ENCODE data around the gene IL20.

The IL20 gene, protein sequence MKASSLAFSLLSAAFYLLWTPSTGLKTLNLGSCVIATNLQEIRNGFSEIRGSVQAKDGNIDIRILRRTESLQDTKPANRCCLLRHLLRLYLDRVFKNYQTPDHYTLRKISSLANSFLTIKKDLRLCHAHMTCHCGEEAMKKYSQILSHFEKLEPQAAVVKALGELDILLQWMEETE
- 0 to 0.67 (median 0) reads per million in 17 experiments for total RNA-seq

DNA sequence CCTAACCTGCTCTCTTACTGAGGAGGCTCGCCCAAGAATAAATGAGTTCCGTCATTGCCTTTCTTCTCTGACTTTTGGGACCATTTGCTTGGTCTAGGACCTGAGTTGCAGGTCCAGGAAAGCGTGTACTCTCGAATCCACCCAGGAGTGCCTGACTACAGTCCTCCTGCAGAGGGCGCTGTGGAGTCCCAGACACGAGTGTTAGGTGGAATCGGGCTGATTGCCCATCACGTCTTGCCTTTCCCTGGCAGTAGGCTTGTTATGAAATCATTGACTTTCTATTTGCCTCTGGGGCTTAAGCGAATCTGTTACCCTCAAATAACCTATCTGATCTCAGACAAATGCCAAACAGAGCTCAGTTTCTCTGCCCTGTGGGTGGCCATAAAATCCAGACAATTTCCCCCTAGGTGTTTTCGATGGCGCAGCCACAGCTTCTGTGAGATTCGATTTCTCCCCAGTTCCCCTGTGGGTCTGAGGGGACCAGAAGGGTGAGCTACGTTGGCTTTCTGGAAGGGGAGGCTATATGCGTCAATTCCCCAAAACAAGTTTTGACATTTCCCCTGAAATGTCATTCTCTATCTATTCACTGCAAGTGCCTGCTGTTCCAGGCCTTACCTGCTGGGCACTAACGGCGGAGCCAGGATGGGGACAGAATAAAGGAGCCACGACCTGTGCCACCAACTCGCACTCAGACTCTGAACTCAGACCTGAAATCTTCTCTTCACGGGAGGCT lies at the start of gene IL20:
Gene IL20, plus strand, starts transcription at position 685 of the 733 bp plus-strand sequence. CDS start 230 bp downstream, outside the sequence.
- peak; percentile 76 to 87 (median 82) for DNase-seq

DNA sequence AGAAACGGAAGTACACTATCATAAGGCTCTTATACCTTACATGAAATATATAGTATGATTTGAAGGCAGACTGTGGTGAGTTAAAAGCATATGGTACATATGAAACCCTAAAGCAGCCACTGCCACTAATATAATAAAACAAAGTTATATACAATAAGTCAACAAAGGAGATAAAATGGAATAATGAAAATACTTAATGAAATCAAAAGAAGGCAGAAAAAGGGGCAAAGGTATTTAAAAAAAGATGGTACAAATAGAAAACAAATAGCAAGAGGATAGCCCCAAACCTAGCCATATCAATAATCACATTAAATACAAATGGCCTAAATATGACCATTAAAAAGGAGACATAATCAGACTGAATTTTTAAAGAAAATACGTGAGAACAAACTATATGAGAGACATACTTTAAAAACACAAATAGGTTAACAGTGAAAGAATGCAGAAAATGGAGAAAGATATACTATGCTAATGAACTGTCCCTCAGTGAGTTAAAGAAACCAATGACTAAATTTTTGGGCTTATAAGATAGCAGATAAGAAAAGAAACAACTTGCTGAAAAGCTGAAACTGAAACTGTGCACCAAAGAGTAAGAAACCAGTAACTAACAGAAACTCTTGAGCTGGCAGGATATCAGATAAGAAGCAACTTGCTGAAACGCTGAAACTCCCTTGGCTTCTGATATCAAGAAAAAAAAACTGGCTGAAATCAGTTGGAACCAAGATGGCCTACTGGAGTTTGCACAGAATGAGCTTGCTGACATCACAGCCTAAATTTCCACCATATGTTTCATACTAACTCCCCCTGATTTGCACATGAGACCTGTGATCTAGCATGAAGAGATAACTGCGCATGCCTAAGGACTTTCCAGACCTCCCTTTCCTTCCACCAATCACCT lies 48.8 kb upstream of the IL20 start:
- DNase-seq: no peak

GRCh38 chr1:206821493-206821892 lies 43.9 kb upstream of the IL20 start:
- DNase-seq: no peak

- no peak for DNase-seq
Observed at GRCh38 chr1:206823727-206824126, 41.7 kb upstream of the IL20 start.

GRCh38 chr1:206824331-206824730 lies 41.1 kb upstream of the IL20 start:
- DNase-seq: peak; percentile 44 to 79 (median 56)

- no peak for DNase-seq
Observed at GRCh38 chr1:206826394-206826793, 39.0 kb upstream of the IL20 start.

GRCh38 chr1:206828061-206828460 lies 37.4 kb upstream of the IL20 start:
- DNase-seq: no peak

DNA sequence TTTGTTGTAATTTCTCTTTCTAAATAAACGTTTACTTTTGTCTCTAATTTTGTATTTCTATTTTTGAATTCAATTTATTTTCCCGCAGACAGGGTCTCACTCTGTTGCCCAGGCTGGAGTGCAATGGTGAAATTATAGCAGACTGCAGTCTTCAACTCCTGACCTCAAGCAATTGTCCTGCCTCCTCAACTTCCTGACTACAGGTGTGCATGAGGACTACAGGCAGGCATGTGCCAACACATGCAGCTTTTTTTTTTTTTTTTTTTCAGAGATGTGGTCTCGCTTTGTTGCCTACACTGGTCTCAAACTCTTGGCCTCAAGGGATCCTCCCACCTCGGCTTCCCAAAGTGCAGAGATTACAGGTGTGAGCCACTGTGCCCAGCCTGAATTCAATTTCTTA lies 36.7 kb upstream of the IL20 start:
- no peak for DNase-seq

DNA sequence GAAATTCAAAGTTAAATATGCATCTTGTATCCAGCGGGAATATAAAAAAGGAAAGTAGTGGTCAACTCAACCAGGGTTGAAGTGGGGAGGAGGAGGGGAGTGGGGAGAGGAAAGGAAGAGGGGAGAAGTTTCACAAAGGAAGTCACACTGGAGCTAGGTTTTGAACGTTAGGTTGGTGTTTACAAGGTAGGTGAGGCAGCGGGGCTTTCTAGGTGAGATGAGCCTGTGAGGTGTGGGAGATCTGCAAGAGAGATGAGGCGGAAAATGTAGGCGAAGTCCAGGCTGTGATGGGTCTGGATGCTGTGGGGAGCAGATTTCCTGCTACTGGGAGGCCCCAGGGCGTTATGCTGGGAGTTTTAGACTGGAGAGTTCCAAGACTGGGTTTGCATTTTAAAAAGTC lies 36.1 kb upstream of the IL20 start:
- DNase-seq: no peak

DNA sequence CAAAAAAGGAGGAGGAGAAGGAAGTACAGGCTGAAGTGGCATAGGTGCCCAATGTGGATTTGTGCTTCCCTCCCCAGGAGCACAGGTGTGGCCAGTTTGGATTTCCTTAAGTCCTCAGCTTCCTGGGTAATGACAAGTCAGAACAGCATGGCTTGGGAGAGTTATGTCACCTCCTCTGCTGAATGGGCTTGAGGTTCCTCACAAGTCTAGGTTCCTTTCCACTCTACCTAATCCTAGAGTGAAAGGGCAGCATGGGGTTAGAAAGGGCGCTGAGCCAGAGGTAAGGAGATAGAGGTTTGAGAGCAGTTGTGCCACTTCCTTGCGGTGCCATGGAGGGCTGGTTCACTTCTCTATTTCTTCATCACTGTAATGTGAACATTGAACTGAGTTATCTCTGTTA lies 35.5 kb upstream of the IL20 start:
- DNase-seq: peak in 3 of 4 experiments; percentile 42 to 55 (median 43)

DNA sequence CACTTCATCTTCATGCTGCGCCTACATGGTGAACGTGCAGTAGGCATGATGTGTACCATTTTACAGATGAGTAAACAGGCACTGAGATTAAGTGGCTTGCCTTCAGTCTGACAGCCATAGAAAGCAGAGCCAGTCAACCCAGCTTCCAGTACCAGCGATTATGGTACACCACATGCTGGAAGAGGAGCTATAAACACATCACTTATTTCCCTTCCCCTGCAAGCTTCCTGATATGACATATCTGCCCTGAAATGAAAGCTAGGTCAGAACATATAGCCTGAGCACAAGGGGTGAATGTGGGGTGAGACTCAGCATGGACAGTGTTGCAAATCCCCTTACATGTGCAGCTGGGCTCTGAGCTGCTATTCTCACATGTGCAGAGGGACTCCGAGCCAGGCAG lies 33.8 kb upstream of the IL20 start:
- DNase-seq: peak in 2 of 4 experiments; percentile 28 to 32

DNA sequence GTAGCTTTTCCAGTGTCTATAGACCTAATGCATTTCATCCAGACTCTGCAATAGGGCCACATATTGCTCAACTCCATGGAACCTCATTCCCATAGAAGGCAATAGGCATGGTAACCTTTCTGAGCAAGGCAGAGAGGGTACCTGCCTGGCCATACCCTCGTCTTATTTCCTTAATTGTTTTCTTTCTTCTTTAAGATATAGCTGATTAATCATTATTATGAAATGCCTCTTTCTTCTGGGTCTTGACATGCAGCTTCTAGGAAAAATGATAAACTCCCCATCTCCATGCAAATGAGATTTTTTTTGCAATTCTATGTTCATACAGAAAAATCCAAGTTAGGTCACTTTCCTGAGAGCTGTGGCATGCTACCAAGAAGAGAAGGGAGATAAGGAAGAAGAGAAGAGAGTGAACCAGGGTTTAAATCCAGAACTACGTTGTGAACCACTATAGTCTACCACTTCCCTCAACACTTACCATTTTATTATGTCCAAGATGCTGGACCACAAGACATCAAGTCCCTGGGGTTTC lies 33.0 kb upstream of the IL20 start:
- peak in 1 of 4 experiments; percentile 28 for DNase-seq

DNA sequence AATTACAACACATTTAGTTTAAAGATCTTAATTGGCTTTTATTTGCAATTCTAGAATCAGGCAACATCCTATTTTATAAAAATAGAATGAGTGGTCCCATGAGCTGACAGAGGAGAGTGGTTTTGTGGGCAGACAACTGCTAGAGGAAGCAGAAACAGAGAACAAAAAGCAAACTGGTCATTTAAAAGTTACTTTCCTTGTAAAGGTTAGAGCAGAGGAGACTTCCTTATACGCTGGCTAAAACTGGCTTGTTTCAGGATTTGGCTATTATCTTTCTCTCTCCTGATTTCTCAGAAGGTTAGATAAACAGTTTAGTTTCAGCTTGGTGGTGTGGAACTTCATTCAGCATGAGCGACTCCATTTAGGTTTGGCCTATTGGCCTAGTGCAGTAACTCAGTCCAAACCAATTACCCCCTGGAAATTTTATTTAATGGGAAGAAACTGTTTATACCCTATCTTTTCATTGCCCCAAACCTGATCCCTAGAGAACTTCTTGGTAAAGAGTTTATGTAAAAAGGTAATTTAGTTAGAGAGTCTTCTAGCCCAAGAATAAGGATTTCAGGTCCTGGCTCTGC lies 32.2 kb upstream of the IL20 start:
- peak; percentile 49 to 87 (median 70) for DNase-seq

GRCh38 chr1:206833801-206834200 lies 31.6 kb upstream of the IL20 start:
- DNase-seq: no peak

GRCh38 chr1:206834217-206834616 lies 31.2 kb upstream of the IL20 start:
- DNase-seq: no peak

DNA sequence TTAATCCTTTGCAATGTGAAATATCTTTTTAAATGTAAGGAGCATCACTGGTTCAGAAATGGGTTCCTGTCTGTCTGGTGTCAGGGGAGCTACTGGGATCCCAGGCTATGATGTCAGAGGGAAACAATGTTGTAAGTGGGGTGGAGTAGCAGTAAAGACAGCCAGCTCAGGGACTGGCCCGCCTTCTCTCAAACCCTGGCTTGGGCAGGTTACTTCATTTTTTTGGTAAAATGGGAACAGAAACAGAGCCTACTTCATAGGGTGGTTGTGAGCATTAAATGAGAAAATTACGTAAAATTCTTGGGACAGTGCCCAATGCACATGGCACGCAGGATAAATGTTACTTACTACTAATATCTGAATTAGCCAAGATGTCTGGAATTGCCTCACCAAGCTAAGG lies 30.7 kb upstream of the IL20 start:
- peak; percentile 86 to 97 (median 92) for DNase-seq

- DNase-seq: no peak
Observed at GRCh38 chr1:206835186-206835585, 30.2 kb upstream of the IL20 start.

GRCh38 chr1:206836111-206836510 lies 29.3 kb upstream of the IL20 start:
- no peak for DNase-seq

GRCh38 chr1:206839006-206839560 lies 26.3 kb upstream of the IL20 start:
- no peak for DNase-seq

GRCh38 chr1:206839857-206840256 lies 25.6 kb upstream of the IL20 start:
- DNase-seq: no peak

- DNase-seq: no peak
Observed at GRCh38 chr1:206841609-206842323, 23.7 kb upstream of the IL20 start.

DNA sequence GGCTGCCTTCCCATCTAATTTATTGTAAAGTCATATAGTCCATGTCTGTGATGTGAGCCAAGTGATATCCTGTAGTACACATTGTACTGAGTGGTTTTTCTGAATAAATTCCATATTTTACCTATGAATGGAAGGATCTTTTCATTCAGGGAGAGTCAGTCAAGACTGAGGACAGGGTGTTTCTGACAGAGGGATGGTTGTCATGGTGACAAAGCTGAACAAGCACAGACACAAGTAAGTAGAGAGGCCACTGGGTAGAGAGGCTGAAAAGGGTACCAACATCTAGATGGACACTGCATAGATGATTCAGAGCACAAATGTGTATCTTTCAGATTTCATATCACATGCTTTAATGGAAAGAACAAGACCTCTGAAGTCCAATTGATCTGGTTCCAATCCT lies 22.6 kb upstream of the IL20 start:
- no peak for DNase-seq
